ENCODE results near the gene CAPN2. TPM values are rescaled to one million over a fixed set of nuclear protein-coding genes. Genes with fewer than 3 reads are reported as not detected.
A peak's percentile ranks its signal among the peaks of the same experiment; 100 is the strongest.

The CAPN2 gene
- total RNA-seq, 1 donor from 2014 or later = 135 TPM

DNA sequence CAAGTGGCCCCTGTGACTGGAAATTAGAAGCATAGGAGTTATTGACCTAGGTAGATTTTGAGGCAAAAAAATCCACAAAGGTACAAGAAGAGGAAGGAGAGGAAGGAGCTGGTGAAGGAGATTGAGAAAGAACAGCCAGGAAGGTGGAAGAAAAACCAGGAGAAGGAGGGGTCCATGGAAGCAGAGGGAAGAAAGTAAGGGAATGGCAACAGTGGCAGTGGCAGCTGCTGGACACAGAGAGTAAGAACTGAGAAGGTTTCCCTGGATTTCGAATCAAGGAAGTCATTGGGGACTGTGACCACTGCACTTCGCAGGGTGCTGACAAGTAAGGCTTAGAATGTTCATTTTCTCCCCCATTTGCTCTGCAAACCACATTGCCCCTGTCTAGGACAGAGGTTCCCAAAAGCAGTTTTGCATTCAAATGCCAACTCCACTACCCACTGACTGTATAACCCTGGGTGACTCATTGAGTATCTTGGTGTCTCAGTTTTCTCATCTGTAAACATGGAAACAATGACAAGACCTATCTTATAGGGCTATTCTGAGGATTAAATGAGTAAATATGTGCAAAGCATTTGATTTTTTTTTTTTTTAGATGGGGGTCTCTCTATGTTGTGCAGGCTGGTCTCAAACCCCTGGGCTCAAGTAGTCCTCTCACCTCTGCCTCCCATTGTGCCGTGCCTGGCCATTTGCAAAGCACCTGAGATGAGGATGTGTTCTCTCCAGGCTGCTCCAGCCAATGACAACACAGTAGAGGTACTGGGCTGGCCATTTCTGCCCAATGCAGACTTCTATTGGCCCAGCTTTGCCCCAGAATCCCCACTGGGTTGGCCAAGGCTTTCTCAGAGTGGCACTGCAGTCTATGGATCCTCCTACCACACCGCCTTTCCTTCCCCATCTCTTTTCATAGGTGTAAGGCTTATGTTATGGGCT is 9.3 kb upstream of the CAPN2 start:
- DNase-seq = no peak

DNA sequence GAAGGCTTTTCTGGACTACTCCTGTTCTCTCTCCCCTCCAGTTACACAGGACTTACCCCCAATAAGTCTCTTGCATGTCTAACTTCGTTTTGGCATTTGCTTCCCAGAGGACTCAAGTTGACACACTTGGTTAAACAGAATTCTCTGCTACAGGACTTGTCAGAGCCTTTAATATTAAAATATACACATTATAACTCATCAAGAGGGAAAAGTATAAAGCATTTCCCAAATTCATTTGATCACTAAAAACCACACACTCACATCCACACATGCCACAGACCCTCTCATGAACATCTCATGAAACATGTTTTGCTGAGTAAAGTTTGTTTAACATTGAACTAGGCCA is 8.7 kb upstream of the CAPN2 start:
- no peak for DNase-seq

DNA sequence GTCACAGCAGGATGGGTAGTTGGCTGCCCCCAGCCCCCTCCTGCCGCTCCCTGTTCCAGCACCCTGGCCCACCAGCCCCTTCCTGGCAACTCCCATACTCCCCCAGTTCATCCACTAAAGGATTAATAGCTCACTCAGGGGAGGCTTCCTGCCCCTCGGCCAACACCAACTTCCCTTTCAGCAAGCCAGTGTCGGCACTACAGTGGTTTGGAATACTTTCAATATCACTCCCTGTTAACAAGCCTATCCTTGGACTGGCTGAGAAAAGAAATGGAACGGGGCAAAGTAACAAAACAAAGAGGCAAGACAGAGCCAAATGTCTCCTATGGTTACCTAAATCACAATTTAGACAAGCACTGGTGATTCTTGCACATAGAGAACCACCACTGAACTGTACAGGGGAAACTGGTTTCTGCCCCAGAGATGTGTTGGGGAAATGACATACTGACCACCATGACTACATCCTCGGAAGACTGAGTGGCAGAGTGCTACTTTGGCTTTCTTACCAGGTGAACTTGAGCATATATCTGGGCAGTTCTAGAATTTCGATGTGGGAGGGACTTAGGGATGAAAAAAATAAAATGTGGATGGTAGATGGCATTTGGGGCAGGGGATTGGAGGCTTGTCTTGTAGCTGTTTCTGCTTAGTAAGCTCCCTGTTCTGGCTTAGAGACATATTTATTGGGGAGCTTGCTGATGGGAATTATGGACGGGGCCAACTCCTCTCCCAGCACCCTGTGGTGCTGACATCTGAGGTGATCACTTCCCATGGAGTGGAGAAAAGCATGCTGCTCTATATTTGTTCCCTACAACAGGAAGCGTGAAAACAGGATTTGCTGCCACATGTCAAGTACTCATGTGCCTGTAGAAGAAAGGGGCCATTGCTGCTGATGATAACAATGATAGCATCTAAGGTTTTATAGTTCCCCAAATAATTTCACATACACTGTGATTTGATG is 7.1 kb upstream of the CAPN2 start:
- peak; percentile 44 for DNase-seq

DNA sequence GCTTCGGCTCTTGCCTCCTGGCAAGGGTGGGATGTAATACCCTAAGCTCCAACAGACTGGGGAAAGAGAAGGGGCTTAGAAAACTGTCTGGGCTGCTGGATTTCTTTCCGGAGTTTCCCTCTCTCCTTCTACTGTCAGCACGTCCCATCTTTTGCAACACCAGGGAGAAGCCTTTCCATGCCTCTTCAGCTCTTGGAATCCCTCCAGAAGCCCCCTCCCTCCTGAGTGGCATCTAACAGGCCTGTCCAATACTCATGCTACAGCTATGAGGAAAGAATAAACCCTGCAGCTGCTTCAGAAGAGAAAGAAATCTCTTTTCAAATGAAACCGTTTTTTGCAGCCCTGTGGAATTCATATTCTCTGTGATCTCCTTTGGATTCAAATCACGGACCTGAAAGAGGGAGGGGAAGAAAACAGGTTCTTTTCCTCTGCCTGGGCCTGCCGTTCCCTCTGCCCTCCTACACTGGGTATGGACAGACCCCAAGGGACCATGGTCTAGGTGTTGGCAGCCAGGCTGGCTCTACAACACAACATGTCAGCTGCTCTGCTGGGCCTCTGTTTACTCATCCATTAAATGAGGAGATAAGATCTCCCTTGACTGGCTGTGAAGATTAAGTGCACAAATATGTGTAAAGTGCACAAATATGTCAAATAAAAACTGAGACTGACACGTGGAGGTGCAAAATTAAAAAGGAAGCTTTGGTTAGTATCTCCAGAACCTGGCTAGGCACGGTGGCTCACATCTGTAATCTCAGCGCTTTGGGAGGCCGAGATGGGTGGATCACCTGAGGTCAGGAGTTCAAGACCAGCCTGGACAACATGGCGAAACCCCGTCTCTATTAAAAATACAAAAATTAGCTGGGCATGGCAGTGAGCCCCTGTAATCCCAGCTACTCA is 6.0 kb upstream of the CAPN2 start:
- peak; percentile 97 for DNase-seq

DNA sequence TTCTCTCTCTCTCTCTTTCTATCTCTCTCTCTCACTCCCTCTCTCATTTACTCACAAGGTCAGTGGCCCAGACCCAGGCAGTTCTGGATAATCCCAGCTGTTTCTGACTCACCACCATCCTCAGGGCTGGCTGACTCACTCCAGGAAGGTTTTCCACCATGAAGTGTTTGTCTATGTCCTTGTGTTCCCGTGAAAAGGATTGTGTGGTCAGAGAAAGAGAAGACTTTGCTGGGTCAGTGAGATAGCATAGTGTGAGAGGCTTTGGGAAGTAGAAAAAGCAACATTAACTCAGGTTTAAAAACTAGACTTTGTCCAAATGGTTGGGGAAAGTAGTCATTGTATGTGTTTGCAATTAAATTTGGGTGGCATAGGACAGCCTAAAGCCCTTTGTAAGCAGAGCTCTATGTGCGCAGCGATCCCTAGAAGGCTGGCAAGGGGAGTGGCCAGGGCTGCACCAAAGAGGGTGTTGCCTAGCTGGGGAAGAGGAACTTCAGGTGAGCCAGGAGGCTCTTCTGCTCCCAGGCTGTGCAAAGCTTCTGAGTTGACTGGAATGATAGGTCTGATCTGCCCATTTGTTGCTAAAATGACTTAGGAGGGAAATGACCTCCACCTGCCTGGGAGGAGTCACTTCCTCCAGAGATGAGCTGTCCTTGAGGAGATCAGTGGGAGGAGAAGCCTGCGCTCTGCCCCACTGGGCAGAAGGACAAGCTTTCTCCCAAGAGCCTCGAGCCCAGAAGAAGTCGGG is 4.9 kb upstream of the CAPN2 start:
- peak; percentile 76 for DNase-seq

DNA sequence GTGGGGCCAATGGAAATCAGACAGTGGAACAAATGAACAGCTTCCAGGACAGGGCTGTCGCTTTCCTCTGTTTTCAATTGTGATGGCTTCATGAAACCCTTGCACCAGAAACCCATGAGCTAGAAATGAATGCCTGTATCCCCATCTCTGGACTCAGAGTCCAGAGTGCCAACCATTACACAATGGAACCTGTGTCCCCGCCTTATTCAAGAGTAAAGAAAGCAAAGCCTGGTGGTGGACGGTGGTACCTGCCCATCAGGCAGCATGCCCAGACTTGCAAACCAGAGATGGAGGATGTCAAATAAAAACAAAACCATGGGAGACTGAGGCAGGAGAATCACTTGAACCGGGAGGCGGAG is 4.4 kb upstream of the CAPN2 start:
- DNase-seq = no peak

DNA sequence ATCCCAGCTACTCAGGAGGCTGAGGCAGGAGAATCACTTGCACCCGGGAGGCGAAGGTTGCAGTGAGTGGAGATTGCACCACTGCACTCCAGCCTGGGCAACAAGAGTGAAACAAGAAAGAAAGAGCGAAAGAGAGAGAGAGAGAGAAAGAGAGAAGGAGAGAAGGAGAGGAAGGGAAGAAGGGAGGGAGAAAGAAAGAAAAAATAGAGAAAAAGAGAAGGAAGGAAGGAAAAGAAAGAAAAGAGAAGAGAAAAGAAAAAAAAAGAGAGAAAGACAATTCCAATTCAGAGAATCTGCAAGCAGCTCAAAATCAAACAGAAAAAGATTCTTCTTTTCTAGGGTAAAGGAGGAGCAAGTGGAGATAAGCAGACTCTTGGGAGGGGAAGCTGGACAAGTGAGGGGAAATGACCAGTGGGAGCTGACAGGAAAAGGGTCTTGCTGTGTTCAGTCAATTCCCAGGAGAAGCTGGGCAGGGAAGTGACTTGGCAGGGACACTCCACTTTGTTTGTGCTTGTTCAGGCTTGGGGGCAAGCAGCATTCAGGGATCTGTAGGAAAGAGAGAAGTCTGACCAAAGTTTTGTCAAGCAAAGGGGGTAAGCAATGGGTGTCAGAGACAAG is 3.6 kb upstream of the CAPN2 start:
- no peak for DNase-seq

DNA sequence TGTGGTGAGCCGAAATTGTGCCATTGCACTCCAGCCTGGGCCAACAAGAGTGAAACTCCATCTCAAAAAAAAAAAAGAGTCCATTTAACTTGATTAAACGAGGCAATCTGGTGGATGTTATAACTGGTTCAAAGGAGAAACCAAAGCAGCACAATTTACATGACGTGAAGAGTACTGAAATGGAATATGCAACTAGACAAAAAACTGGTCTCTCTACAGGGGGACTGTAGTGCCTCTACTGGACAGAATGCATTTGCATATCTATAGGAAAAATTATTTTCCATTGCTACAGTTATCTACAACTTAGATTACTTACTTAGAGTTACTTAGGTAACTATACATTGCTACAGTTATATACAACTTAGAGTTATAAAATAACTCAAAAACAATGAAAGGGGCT is 2.7 kb upstream of the CAPN2 start:
- peak; percentile 50 for DNase-seq

DNA sequence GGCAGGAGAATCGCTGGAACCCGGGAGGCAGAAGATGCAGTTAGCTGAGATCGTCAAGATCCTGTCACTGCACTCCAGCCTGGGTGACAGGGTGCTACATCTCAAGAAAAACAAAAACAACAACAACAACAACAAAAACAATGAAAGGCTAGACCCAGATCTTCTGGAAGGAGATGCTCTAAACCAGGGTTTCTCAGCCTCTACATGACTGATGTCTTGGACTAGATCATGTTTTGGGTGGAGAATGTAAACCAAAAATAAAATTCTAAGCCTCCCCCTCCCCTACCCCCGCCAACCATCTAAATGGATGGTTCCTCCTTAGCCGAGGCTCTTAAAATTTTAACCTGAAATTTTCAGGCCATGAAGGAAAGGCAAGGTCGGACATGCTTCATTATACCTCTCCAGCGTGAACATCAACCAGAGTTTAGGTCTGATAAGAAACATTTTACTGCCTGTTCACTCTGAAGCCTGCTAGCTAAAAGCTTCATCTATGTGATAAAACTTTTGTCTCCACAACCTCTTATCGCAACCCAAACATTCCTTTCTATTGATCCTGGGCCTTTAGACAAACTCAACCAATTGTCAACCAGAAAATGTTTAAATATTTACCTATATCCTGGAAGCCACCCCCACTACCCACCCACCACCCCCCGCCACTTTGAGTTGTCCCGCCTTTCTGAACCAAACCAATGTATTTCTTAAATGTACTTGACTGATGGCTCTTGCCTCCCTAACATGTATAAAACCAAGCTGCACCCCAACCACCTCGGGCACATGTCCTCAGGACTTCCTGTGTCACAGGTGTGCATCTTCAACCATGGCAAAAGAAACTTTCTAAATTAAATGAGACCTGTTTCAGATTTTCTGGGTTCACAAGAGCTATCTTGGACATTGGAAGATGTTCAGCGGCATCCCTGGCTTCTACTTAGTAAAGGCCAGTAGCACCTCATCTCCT is 1.9 kb upstream of the CAPN2 start:
- no peak for DNase-seq

DNA sequence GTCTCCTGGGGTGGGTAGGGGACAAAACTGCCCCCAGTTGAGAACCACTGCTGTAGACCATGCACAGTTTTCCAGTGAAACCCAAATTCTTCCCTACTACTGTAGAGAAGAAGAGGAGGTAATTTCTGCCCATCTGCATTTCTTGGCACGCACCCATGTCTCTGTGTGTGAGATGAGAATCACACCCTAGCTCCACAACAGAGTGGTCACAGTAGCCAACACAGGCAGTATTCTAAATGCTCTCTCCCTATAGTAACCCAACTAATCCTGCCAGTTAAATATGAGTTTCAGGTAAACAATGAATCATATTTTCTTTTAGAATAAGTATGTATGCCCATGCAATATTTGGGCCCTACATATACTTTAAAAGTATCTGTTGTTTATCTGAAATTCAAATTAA is 1.2 kb upstream of the CAPN2 start:
- DNase-seq = peak; percentile 68

DNA sequence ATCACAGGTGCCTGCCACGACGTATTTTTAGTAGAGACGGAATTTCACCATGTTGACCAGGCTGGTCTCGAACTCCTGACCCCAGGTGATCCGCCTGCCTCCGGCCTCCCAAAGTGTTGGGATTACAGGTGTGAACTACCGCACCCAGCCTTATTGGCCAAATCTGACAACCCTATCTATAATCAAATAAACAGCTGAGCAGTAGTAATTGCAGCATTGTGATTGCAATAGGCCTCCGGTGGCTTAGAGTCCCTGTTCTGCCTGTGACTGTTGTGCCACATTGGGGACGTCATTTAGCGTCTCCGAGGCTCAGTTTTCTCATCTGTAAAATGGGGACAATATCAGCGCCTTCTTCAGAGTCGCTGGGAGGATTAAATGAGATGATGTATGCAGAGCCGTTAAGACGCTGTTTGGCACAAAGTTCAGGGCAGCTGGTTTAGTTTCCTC is 569 bp upstream of the CAPN2 start:
- DNase-seq = no peak

DNA sequence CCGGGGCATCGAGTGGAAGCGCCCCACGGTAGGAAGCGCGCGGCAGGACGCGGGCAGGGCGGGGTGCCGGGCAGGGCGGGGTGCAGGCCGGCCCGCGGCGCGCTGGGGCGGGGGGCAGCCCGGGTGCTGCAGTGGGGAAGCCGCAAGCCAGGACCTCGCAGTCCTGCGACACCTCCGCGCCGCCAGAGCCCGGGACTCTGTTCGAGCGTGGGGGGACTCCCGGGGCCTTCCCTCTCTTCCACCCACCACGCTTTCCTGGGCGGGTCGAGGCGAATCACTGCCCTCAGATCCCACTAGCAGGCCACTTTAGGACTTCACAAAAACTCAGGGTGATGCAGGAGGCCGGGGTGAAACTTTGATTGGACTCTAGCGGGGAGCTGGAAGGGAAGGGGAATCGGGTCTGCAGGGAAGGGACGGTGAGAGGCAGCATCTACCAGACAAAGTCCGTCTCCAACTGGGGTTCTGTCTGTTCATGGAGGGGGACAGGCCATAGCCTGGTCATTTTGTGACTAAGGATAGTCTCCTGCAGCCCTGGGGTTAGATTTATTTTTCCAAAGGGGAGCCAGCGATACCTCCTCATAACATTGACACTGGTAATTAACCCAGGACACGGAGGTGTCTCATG is 623 bp downstream of the CAPN2 start:
- DNase-seq = peak; percentile 57

DNA sequence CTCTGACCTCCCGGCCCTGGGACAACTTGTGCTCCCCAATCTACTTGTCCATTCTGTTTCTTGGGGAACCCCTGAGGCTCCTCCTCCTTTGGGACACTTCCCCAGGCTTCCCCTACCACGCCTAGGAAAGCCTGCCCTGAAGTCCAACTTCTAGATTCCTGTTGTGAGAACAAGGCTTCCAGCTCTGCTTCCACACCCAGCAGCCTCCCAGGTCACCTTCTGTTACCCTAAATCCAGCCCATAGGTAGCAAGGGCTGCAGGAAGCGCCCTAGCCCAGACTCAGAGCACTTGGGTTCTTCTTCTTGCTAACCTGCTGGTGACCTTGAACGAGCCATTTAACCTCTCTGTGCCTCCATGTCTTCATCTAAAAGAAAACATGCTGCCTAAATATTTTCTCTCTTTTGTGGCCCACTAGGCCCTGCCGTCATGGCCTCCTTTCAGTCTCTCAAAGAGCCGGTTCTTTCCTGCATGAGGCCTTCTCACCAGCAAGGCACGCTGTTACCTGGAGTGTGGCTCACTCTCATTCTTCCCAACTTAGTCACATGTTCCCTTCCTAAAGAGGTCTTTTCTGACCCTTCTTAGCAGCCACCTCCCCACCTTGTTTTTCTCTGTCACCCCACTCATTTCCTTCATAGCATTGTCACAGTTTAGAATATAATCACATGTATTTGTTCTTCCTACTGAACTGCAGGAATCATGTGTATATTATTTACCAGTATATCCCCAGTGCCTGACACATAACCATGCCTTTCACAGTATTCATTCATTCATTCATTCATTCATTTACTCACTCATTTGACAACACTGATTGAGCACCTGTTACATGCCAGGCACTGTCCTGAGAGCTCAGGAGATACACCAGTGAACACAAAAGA is 1.4 kb downstream of the CAPN2 start:
- DNase-seq = no peak

DNA sequence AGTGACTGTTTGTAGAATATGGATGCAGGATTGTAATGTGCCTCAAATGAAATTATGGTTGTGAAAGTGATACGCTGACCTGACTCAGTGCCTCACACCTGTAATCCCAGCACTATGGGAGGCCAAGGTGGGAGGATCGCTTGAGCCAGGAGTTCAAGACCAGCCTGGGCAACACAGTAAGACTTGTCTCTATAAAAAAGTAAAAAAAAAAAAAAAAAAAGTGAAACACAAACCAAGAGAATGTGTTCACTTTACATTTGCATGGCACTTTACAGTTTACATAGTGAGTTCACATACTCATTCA is 2.0 kb downstream of the CAPN2 start:
- no peak for DNase-seq

DNA sequence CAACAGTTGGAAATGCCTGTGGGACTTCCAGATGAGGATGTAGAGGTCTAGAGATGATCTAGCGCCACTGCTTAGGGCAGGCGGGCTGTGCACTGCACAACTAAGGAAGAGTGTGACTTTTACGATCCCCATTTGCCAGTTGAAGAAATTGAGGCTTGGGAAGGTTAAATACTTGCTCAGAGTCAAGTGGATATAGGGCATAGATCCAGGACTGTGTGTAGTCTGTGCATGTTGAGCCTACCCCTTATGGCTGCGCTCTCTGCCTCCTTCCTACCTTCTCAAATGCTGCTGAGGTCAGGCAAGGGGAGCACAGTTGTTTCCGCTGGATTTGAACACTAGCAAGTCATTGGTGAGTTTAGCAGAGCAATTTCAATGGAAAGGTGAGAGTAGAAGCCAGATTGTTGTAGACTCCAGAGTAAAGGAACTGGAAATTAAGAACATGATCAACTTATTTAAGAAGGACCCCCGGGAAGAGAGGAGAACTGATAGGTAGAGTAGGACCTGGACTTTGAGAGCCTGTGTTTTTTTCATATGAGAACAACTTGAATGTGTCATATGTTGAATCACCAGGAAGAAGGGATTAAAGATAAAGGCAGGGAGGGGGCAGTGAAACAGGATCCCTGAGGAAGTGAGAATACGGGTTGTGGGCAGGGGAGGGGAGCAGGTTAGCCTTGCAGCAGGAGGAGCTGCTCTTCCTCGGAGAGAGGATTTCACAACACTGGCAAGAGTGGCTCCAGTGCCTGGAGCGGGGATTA is 2.7 kb downstream of the CAPN2 start:
- no peak for DNase-seq

DNA sequence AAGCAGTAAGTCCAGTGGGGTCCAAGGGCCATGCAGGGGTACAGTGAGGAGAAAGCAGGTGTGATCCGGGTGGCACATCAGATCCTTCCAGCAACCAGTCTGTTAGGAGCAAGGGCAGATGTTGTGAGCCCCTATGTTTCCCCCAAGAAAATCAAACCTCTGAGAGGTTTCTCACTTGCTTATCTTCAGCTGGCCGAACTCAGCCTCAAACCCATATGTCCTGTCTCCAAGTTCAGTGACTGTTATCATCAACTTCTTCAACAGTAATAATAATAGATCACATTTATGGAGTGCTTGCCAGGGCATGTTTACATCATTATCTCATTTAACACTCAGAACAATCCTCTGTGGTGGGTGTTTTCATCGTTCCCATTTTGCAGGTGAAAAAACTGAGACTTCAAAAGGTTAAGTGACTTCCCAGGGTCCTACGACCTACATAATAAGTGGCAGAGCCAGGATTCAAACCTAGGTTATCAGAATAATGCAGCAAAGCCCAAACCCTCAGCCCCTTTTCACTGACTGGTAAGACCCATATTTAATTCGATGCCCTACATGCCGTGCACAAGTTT is 3.3 kb downstream of the CAPN2 start:
- no peak for DNase-seq

DNA sequence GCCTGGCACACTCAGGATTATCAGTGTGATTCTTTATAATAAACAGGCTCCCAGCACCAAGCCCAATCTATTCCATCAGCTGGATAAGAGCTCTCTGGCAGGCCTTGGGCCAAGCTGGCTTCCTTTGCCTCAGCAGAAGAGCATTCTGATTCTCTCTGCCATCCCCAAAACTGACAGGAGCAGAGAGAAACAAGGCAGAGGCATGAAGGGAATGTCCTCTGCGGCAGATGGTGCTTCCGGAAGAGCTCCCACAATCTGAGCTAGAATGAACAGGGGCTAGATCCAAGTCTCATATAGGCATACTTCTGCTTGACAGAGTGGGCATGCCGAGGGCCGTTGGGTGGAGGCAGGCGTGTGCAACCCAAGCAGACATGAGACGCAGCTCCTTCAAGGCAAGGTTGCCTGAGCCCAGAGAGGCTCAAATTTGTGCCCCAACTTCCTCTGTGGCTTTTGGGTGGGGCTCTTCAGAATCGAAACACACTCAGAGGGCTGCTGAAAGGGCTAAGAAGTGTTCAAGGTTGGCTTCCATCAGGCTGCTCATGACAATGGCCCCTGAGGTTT is 4.0 kb downstream of the CAPN2 start:
- DNase-seq = peak; percentile 56

Data from tongue (tissue), 2 donors.